Keratinocyte (primary cell): ENCODE results near the gene CD4. TPM values are rescaled to one million over a fixed set of nuclear protein-coding genes. Genes with fewer than 3 reads are reported as not detected.

Experiments used
- DNase-seq: peaks from one replicate; pipeline ENCODE4 v3.0.0-alpha.2; 2011; ENCODE audit warnings: low read depth, missing footprints, low spot score
- FAIRE-seq: peaks from 2 replicates; lab custom pipeline; 2011; peaks lifted over from hg19 to GRCh38; lab: Jason Lieb, UNC
- H2AFZ ChIP-seq: 2 replicates; pipeline ENCODE4 v1.6.0; 2012; ENCODE audit warnings: low read length, control low read depth, inconsistent platforms; ENCODE audit not compliant: control insufficient read depth
- H3K27ac ChIP-seq: 2 replicates; pipeline ENCODE4 v1.5.1; 2011; ENCODE audit warnings: low read length; ENCODE audit not compliant: control insufficient read depth, insufficient read depth
- H3K27me3 ChIP-seq: 3 replicates; pipeline ENCODE4 v1.6.0; 2011; ENCODE audit warnings: low read length; ENCODE audit not compliant: control insufficient read depth, insufficient read depth; ENCODE audit errors: extremely low read depth
- H3K36me3 ChIP-seq, 2 experiments: 2 replicates in 1 of 2; 3 replicates in 1 of 2; pipeline ENCODE4 v1.5.1; 2011; ENCODE audit warnings: low read length in 2 of 2, mild to moderate bottlenecking in 1 of 2; ENCODE audit not compliant: control insufficient read depth in 2 of 2, insufficient read depth in 2 of 2; ENCODE audit errors: extremely low read depth in 1 of 2
- H3K4me1 ChIP-seq: 3 replicates; pipeline ENCODE4 v1.5.1; 2011; ENCODE audit warnings: low read length; ENCODE audit not compliant: control insufficient read depth, insufficient read depth; ENCODE audit errors: extremely low read depth
- H3K4me2 ChIP-seq: 3 replicates; pipeline ENCODE4 v1.6.0; 2011; ENCODE audit warnings: low read depth, low read length; ENCODE audit not compliant: control insufficient read depth, insufficient read depth; ENCODE audit errors: extremely low read depth
- H3K4me3 ChIP-seq, 3 experiments: fragments of 200-600 bp in 1 of 3; sonication (generic) in 1 of 3; 2 replicates in 2 of 3; 3 replicates in 1 of 3; pipeline ENCODE4 v1.5.1; 2011 to 2016; ENCODE audit warnings: low read length in 3 of 3, mild to moderate bottlenecking in 3 of 3, control low read depth in 2 of 3, inconsistent platforms in 1 of 3, low read depth in 1 of 3, mixed read lengths in 1 of 3, mixed run types in 1 of 3, moderate library complexity in 1 of 3; ENCODE audit not compliant: control insufficient read depth in 2 of 3, insufficient read depth in 2 of 3; ENCODE audit errors: extremely low read depth in 1 of 3
- H3K79me2 ChIP-seq: 2 replicates; pipeline ENCODE4 v1.6.0; 2012; ENCODE audit warnings: low read length; ENCODE audit not compliant: control insufficient read depth, insufficient read depth
- H3K9ac ChIP-seq: 3 replicates; pipeline ENCODE4 v1.6.0; 2011; ENCODE audit warnings: low read length; ENCODE audit not compliant: control insufficient read depth, insufficient read depth; ENCODE audit errors: extremely low read depth
- H3K9me1 ChIP-seq: 3 replicates; pipeline ENCODE4 v1.6.0; 2011; ENCODE audit warnings: low read length; ENCODE audit not compliant: control insufficient read depth, insufficient read depth; ENCODE audit errors: extremely low read depth
- H3K9me3 ChIP-seq: 2 replicates; pipeline ENCODE4 v1.5.1; 2012; ENCODE audit warnings: low read depth, low read length; ENCODE audit not compliant: control insufficient read depth
- H4K20me1 ChIP-seq: 3 replicates; pipeline ENCODE4 v1.6.0; 2011; ENCODE audit warnings: low read length; ENCODE audit not compliant: control insufficient read depth, insufficient read depth; ENCODE audit errors: extremely low read depth
- EZH2 ChIP-seq: IDR thresholded peaks from one replicate; pipeline ENCODE4 v1.6.1; 2012; ENCODE audit warnings: inconsistent platforms, mild to moderate bottlenecking, low read length, moderate library complexity
- dilution Hi-C: fragments of 300-500 bp; cut with MboI; formaldehyde crosslinking; loops from one replicate; pipeline ENCODE4 v1.7.0; 2020; ENCODE audit warnings: low sequenced_read_pairs; ENCODE audit not compliant: extremely low pct_ligation_motif_present
- polyA plus RNA-seq, 5 experiments: library from polyadenylated mRNA; depleted of rRNA in 3 of 5; stranded (reverse) in 3 of 5; stranded (forward) in 1 of 5; unstranded in 1 of 5; fragments of >200 nt; gene quantifications; 1 replicate in 1 of 5; 2 replicates in 3 of 5; 3 replicates in 1 of 5; pipeline versions ENCODE4 v1.2.1 to v1.2.3, GENCODE V29; 2011 to 2012; ENCODE audit warnings: missing spikeins in 2 of 5, low read depth in 1 of 5, low replicate concordance in 1 of 5
- TF ChIP-seq, protein P1 (sequence below), 3 experiments: IDR thresholded peaks in 1 of 3; conservative IDR thresholded peaks in 1 of 3; optimal IDR thresholded peaks in 1 of 3; 2 replicates in 2 of 3; 3 replicates in 1 of 3; pipeline versions ENCODE3 to v1.5.1; 2011; ENCODE audit warnings: low read length in 3 of 3, mild to moderate bottlenecking in 3 of 3, moderate library complexity in 2 of 3, control low read depth in 1 of 3, inconsistent platforms in 1 of 3; ENCODE audit not compliant: insufficient read depth in 2 of 3; ENCODE audit errors: extremely low read depth in 1 of 3

Gene CD4
- polyA plus RNA-seq, 1 donor (not counting 4 experiments of a cell fraction or from before 2014, with no cell fraction given) = 0.01 TPM

DNA sequence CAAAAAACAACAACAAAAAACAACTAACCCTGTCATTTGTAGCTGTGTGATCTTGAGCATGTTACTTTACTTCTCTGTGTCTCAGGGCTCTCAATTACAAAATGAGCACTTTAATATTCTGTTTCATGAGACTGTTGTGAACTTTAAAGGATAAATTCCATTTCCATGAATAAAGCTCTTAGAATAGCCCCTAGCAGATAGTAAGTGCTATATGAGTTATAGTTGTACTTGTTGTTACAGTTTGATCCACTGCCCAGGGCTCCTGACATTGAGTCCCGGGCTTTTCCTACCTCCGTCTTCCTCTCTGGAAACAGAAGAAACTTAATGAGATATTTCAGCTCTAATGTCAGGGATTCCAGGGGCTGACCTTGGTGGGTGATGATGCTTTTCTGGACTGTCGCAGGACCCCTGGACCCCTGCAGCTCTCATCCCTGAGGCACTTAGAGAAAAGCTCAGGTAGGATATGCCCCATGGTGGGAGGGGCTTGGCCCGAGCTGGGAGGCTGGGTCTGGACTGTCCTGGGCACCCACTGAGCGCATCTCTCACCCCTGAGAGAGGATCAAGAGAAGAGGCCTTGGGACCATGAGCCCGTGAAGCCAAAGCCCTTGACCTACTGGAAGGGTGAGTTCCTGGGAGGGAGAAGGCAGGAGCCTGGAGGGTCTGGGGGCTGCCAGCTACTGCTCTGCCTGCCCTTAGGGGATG lies 44.0 kb downstream of the CD4 start:
- no peak for TF ChIP-seq EZH2
- TF ChIP-seq, protein P1, sequence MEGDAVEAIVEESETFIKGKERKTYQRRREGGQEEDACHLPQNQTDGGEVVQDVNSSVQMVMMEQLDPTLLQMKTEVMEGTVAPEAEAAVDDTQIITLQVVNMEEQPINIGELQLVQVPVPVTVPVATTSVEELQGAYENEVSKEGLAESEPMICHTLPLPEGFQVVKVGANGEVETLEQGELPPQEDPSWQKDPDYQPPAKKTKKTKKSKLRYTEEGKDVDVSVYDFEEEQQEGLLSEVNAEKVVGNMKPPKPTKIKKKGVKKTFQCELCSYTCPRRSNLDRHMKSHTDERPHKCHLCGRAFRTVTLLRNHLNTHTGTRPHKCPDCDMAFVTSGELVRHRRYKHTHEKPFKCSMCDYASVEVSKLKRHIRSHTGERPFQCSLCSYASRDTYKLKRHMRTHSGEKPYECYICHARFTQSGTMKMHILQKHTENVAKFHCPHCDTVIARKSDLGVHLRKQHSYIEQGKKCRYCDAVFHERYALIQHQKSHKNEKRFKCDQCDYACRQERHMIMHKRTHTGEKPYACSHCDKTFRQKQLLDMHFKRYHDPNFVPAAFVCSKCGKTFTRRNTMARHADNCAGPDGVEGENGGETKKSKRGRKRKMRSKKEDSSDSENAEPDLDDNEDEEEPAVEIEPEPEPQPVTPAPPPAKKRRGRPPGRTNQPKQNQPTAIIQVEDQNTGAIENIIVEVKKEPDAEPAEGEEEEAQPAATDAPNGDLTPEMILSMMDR (optimal IDR thresholded peaks at IDR 0.05 in 1 of 3, IDR thresholded peaks at IDR 0.05 in 1 of 3, conservative IDR thresholded peaks at IDR 0.05 in 1 of 3; ENCODE audit: extremely low read depth in 1 of 3, insufficient read depth in 2 of 3, low read length in 3 of 3) = no peak
- Histone ChIP-seq H3K27me3 (peaks cover 27% of the 10 kb centered on the region), H2AFZ (no peak overlapping the region), H3K4me2 (no peak overlapping the region), H3K9ac (no peak overlapping the region), H3K9me1 (no peaks in the 10 kb centered on the region), H3K4me3 (no peak overlapping the region), H3K27ac (no peak overlapping the region), H3K9me3 (no peaks in the 10 kb centered on the region), H3K36me3 (no peaks in the 10 kb centered on the region), H3K79me2 (no peaks in the 10 kb centered on the region), H4K20me1 (no peaks in the 10 kb centered on the region), H3K4me1 (no peaks in the 10 kb centered on the region)
- DNase-seq = no peak
- FAIRE-seq = no peak
- dilution Hi-C loops = no loop called here

DNA sequence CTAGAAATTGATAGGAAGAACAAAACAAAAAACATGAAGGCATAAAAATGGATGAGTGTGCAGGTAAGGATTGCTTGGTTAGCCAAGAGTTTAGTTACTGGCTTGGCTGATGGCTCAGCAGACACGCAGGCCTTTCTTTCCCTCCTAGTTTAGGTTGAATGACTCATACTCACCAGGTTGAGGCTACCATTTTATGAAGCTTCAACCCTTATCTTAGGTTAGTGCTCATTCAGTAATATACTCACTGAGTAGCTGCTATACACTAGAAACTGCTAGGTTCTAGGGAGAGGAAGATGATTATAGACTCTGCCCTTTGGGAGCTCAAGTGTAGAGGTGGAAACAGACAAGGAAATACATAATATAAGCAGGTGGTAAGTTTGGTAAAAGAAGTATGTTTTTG lies 44.9 kb downstream of the CD4 start:
- no peaks in the 10 kb centered on the region for H3K79me2 ChIP-seq
- DNase-seq (no peak), FAIRE-seq (no peak)
- no peak overlapping the region for H3K27ac ChIP-seq
- dilution Hi-C loops = no loop called here
- H4K20me1 ChIP-seq = peaks cover 2% of the 10 kb centered on the region
- peaks cover 0 to 3% of the 10 kb centered on the region in 2 experiments for H3K36me3 ChIP-seq
- no peaks in the 10 kb centered on the region for H3K9me3 ChIP-seq
- H3K9me1 ChIP-seq = no peaks in the 10 kb centered on the region
- no peak overlapping the region for H3K4me3 ChIP-seq
- peaks cover 20% of the 10 kb centered on the region for H3K27me3 ChIP-seq
- H3K4me2 ChIP-seq = no peak overlapping the region
- TF ChIP-seq, protein P1 (optimal IDR thresholded peaks at IDR 0.05 in 1 of 3, IDR thresholded peaks at IDR 0.05 in 1 of 3, conservative IDR thresholded peaks at IDR 0.05 in 1 of 3; ENCODE audit: extremely low read depth in 1 of 3, insufficient read depth in 2 of 3, low read length in 3 of 3) = no peak
- no peak for TF ChIP-seq EZH2
- no peak overlapping the region for H3K9ac ChIP-seq
- no peaks in the 10 kb centered on the region for H3K4me1 ChIP-seq
- H2AFZ ChIP-seq = no peak overlapping the region
